H9 (cell line): ENCODE measurements around the gene ZNRF3. TPM values are rescaled to one million over a fixed set of nuclear protein-coding genes. Genes with fewer than 3 reads are reported as not detected.

Source experiments
- DNase-seq: peaks from one replicate; pipeline ENCODE4 v3.0.0-alpha.2; 2017
- H2AFZ ChIP-seq: one replicate; pipeline ENCODE4 v1.6.1; 2013; ENCODE audit warnings: mild to moderate bottlenecking, low read length, control low read depth, moderate library complexity
- H2AK5ac ChIP-seq: 2 replicates; pipeline ENCODE4 v1.6.1; 2013; ENCODE audit warnings: low read length, control low read depth, mixed read lengths; ENCODE audit not compliant: insufficient read length
- H2BK120ac ChIP-seq: one replicate; pipeline ENCODE4 v1.6.1; 2013; ENCODE audit warnings: low read depth, mild to moderate bottlenecking, low read length, control low read depth, inconsistent platforms; ENCODE audit not compliant: poor library complexity, severe bottlenecking
- H2BK12ac ChIP-seq: 2 replicates; pipeline ENCODE4 v1.6.1; 2013; ENCODE audit warnings: low read length, control low read depth, mixed read lengths, low read depth; ENCODE audit not compliant: insufficient read length
- H2BK15ac ChIP-seq: 2 replicates; pipeline ENCODE4 v1.6.1; 2013; ENCODE audit warnings: low read depth, low read length, control low read depth
- H2BK20ac ChIP-seq: one replicate; pipeline ENCODE4 v1.6.1; 2013; ENCODE audit warnings: low read depth, mild to moderate bottlenecking, low read length, control low read depth, inconsistent platforms; ENCODE audit not compliant: poor library complexity, severe bottlenecking
- H2BK5ac ChIP-seq: 2 replicates; pipeline ENCODE4 v1.6.1; 2013; ENCODE audit warnings: low read length, control low read depth, mixed read lengths; ENCODE audit not compliant: insufficient read length
- H3K14ac ChIP-seq: 2 replicates; pipeline ENCODE4 v1.6.1; 2013; ENCODE audit warnings: low read length, control low read depth; ENCODE audit not compliant: insufficient read depth
- H3K18ac ChIP-seq: 2 replicates; pipeline ENCODE4 v1.6.1; 2013; ENCODE audit warnings: low read depth, mild to moderate bottlenecking, mixed read lengths, low read length, control low read depth; ENCODE audit not compliant: insufficient read length
- H3K23ac ChIP-seq: 2 replicates; pipeline ENCODE4 v1.6.1; 2013; ENCODE audit warnings: low read length, control low read depth, mixed read lengths, low read depth; ENCODE audit not compliant: insufficient read length
- H3K23me2 ChIP-seq: 2 replicates; pipeline ENCODE4 v1.6.1; 2013; ENCODE audit warnings: low read depth, mild to moderate bottlenecking, mixed read lengths, low read length, control low read depth; ENCODE audit not compliant: insufficient read length, poor library complexity, severe bottlenecking
- H3K27ac ChIP-seq: 2 replicates; pipeline ENCODE4 v1.5.1; 2013; ENCODE audit warnings: low read length, control low read depth, mixed read lengths, low read depth; ENCODE audit not compliant: insufficient read length
- H3K27me3 ChIP-seq: 2 replicates; pipeline ENCODE4 v1.6.1; 2013; ENCODE audit warnings: low read length, control low read depth, inconsistent platforms; ENCODE audit not compliant: insufficient read depth
- H3K4ac ChIP-seq: 2 replicates; pipeline ENCODE4 v1.6.1; 2013; ENCODE audit warnings: low read depth, mild to moderate bottlenecking, control low read depth, inconsistent platforms, low read length, moderate library complexity
- H3K4me1 ChIP-seq: 2 replicates; pipeline ENCODE4 v1.6.1; 2013; ENCODE audit warnings: low read length, control low read depth, inconsistent platforms; ENCODE audit not compliant: insufficient read depth
- H3K4me2 ChIP-seq: 2 replicates; pipeline ENCODE4 v1.6.1; 2013; ENCODE audit warnings: low read length, control low read depth, mixed read lengths; ENCODE audit not compliant: insufficient read length, insufficient read depth
- H3K56ac ChIP-seq: 2 replicates; pipeline ENCODE4 v1.6.1; 2013; ENCODE audit warnings: low read depth, mild to moderate bottlenecking, mixed read lengths, low read length, control low read depth; ENCODE audit not compliant: insufficient read length
- H3K79me1 ChIP-seq: 2 replicates; pipeline ENCODE4 v1.6.1; 2013; ENCODE audit warnings: low read depth, mild to moderate bottlenecking, moderate library complexity, low read length, control low read depth, inconsistent platforms; ENCODE audit not compliant: insufficient read depth, poor library complexity, severe bottlenecking
- H3K79me2 ChIP-seq: 2 replicates; pipeline ENCODE4 v1.6.1; 2013; ENCODE audit warnings: low read length, control low read depth, inconsistent platforms; ENCODE audit not compliant: insufficient read depth
- H3K9ac ChIP-seq: 2 replicates; pipeline ENCODE4 v1.6.1; 2013; ENCODE audit warnings: low read length, control low read depth, mixed read lengths; ENCODE audit not compliant: insufficient read length; ENCODE audit errors: extremely low read depth
- H3K9me3 ChIP-seq: one replicate; pipeline ENCODE4 v1.6.1; 2013; ENCODE audit warnings: low read depth, low read length, inconsistent platforms; ENCODE audit not compliant: control insufficient read depth
- H3T11ph ChIP-seq: one replicate; pipeline ENCODE4 v1.6.1; 2013; ENCODE audit warnings: mild to moderate bottlenecking, low read length, control low read depth, inconsistent platforms
- H4K20me1 ChIP-seq: one replicate; pipeline ENCODE4 v1.6.1; 2013; ENCODE audit not compliant: control insufficient read depth, insufficient read length, insufficient read depth
- H4K5ac ChIP-seq: 2 replicates; pipeline ENCODE4 v1.6.1; 2013; ENCODE audit warnings: low read depth, mild to moderate bottlenecking, mixed read lengths, low read length, control low read depth; ENCODE audit not compliant: insufficient read length
- H4K8ac ChIP-seq: replicated peaks from 2 replicates; pipeline ENCODE4 v1.6.1; 2013; ENCODE audit warnings: low read length, control low read depth, mixed read lengths, low read depth; ENCODE audit not compliant: insufficient read length
- H4K91ac ChIP-seq: 2 replicates; pipeline ENCODE4 v1.6.1; 2013; ENCODE audit warnings: low read depth, mild to moderate bottlenecking, moderate library complexity, mixed read lengths, low read length, control low read depth; ENCODE audit not compliant: insufficient read length
- H3K27ac Mint-ChIP-seq, 3 experiments: 2 replicates in 2 of 3; 3 replicates in 1 of 3; pipeline ENCODE4 v1.8.0; 2020 to 2021; ENCODE audit warnings: mixed read lengths in 3 of 3, mild to moderate bottlenecking in 1 of 3, moderate library complexity in 1 of 3
- H3K27me3 Mint-ChIP-seq: 2 replicates; pipeline ENCODE4 v1.8.0; 2021; ENCODE audit warnings: low read depth, mild to moderate bottlenecking, moderate library complexity, mixed read lengths
- H3K36me3 Mint-ChIP-seq, 3 experiments: 2 replicates in 2 of 3; 3 replicates in 1 of 3; pipeline ENCODE4 v1.8.0; 2020 to 2021; ENCODE audit warnings: low read depth in 3 of 3, mixed read lengths in 3 of 3; ENCODE audit not compliant: insufficient read depth in 1 of 3
- H3K4me1 Mint-ChIP-seq, 2 experiments: 2 replicates each; pipeline ENCODE4 v1.8.0; 2020; ENCODE audit warnings: mixed read lengths in 2 of 2
- H3K4me3 Mint-ChIP-seq, 2 experiments: 2 replicates in 1 of 2; 3 replicates in 1 of 2; pipeline ENCODE4 v1.8.0; 2020 to 2021; ENCODE audit warnings: mild to moderate bottlenecking in 2 of 2, mixed read lengths in 2 of 2, moderate library complexity in 1 of 2
- H3K9me3 Mint-ChIP-seq, 2 experiments: 2 replicates in 1 of 2; 3 replicates in 1 of 2; pipeline ENCODE4 v1.8.0; 2020; ENCODE audit warnings: mild to moderate bottlenecking in 2 of 2, mixed read lengths in 2 of 2, moderate library complexity in 1 of 2
- CTCF ChIP-seq: fragments of 200-600 bp; sonication (generic); conservative IDR thresholded peaks from 3 replicates; pipeline ENCODE4 v1.8.0; 2021; ENCODE audit warnings: antibody characterized with exemption, mild to moderate bottlenecking
- WGBS: extraction: QIAGEN DNeasy Blood & Tissue Kit; methylation state at CpG from one replicate; pipeline ENCODE4 v1.1.7; 2013; ENCODE audit warnings: missing lambda C conversion rate, low lambda C conversion rate, mixed read lengths; ENCODE audit not compliant: insufficient read length; ENCODE audit errors: extremely low coverage; 5-methylcytosine and 5-hydroxymethylcytosine counted together
- total RNA-seq: library from RNA; stranded (reverse); gene quantifications from 2 replicates; pipeline ENCODE4 v1.2.1, GENCODE V29; 2021

The ZNRF3 gene
- total RNA-seq, 1 experiment from 2014 or later: 20.6 TPM

GRCh38 chr22:28920757-28921584 lies 37.6 kb downstream of the ZNRF3 start:
- Mint-ChIP-seq H3K4me1 (peaks cover 78 to 80% of the 10 kb centered on the region in 2 experiments), H3K9me3 (no peaks in the 10 kb centered on the region), H3K4me3 (no peak overlapping the region), H3K27ac (no peak overlapping the region; a peak in 1 of 7 replicates), H3K36me3 (peaks cover 0 to under 1% (median 0%) of the 10 kb centered on the region in 3 experiments; a peak in 2 of 7 replicates), H3K27me3 (no peaks in the 10 kb centered on the region)
- no peak for DNase-seq
- no peak overlapping the region for H4K91ac ChIP-seq
- H3T11ph ChIP-seq: no peak overlapping the region
- H3K9me3 ChIP-seq: no peaks in the 10 kb centered on the region
- no peak overlapping the region for H2AK5ac ChIP-seq
- H4K8ac ChIP-seq: no peak overlapping the region
- no peak overlapping the region for H2AFZ ChIP-seq
- TF ChIP-seq CTCF: no peak
- H3K18ac ChIP-seq: no peak overlapping the region
- no peak overlapping the region for H3K56ac ChIP-seq
- no peak overlapping the region for H4K5ac ChIP-seq
- no peaks in the 10 kb centered on the region; the same call in 1 of the 2 replicates for H3K27me3 ChIP-seq
- no peak overlapping the region for H3K27ac ChIP-seq
- peaks cover 20% of the 10 kb centered on the region for H3K79me1 ChIP-seq
- H2BK20ac ChIP-seq: no peak overlapping the region
- no peak overlapping the region for H3K23ac ChIP-seq
- H3K4me1 ChIP-seq: peaks cover 13% of the 10 kb centered on the region
- no peak overlapping the region for H2BK5ac ChIP-seq
- H3K14ac ChIP-seq: no peak overlapping the region
- H4K20me1 ChIP-seq: peaks cover 6% of the 10 kb centered on the region
- H2BK120ac ChIP-seq: no peak overlapping the region
- no peak overlapping the region for H3K9ac ChIP-seq
- no CpG with 5 or more reads among the region's 7 CpGs for WGBS
- H3K79me2 ChIP-seq: peaks cover 29% of the 10 kb centered on the region; the same call in 1 of the 2 replicates
- no peak overlapping the region for H2BK15ac ChIP-seq
- no peak overlapping the region for H3K4me2 ChIP-seq
- peaks cover 3% of the 10 kb centered on the region for H3K23me2 ChIP-seq
- H2BK12ac ChIP-seq: no peak overlapping the region
- H3K4ac ChIP-seq: no peak overlapping the region
